Rectal smooth muscle tissue (tissue), 1 donor: ENCODE measurements around the gene NUTM2A.
"Not testable (repeated sequence)": the region's sequence is repeated elsewhere in the genome, so short reads cannot be mapped to it uniquely, and the experiment has no call there.

Experiments
- H3K27ac ChIP-seq: one replicate; pipeline ENCODE4 v1.7.0; 2013; ENCODE audit warnings: low read depth, low read length, inconsistent platforms
- H3K27me3 ChIP-seq: one replicate; pipeline ENCODE4 v1.7.0; 2013; ENCODE audit warnings: low read length; ENCODE audit not compliant: control insufficient read depth, insufficient read depth
- H3K36me3 ChIP-seq: one replicate; pipeline ENCODE4 v1.7.0; 2013; ENCODE audit warnings: low read length; ENCODE audit not compliant: control insufficient read depth, insufficient read depth
- H3K4me1 ChIP-seq: one replicate; pipeline ENCODE4 v1.7.0; 2013; ENCODE audit warnings: low read length; ENCODE audit not compliant: control insufficient read depth, insufficient read depth
- H3K4me3 ChIP-seq: one replicate; pipeline ENCODE4 v1.7.0; 2013; ENCODE audit warnings: low read length
- H3K9ac ChIP-seq: one replicate; pipeline ENCODE4 v1.7.0; 2013; ENCODE audit warnings: low read length

NUTM2A gene

DNA sequence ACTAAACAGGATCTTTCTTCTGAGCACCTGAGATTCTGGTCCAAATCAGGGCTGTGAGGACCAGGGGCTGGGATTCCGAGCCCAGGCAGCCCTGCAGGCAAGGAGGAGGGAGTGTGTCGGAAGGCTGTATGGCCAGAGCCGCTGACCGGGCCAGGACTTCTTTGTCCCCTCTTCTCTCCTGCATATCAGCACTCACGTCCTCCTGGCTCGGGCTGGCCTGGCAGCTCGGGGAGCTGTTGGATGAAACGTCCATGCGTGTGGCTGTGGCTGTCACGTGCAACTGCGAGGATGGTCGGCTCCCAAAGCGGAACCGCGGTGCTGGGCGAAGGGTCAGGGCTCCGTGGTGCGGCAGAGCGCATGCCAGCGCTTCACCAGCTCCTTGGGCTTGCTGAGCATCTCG is 11.4 kb upstream of the NUTM2A start:
- H3K36me3 ChIP-seq, H3K4me1 ChIP-seq, H3K27me3 ChIP-seq, H3K4me3 ChIP-seq, H3K27ac ChIP-seq, H3K9ac ChIP-seq: not testable (repeated sequence)

DNA sequence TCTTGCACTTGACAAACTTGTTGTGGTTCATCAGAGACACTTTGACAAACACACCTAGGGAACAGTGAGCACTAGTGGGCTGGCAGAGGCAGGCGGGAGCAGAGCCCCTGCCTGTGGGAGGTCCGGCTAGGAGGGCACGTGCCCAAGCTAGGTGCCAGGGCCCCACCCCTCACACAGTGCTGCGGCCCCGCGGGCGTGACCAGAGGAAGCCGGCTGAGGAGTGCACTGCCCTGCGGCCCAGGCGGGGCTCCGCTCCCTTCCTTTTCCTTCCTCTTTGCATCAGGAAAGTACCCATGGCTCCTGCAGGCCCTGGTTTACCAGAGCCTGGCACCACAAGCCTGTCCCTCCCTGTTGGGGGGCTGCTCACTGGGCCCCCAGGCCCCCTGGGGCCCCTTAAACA is 9.1 kb upstream of the NUTM2A start:
- not testable (repeated sequence) for H3K4me1 ChIP-seq, H3K36me3 ChIP-seq, H3K27ac ChIP-seq, H3K9ac ChIP-seq, H3K4me3 ChIP-seq, H3K27me3 ChIP-seq

DNA sequence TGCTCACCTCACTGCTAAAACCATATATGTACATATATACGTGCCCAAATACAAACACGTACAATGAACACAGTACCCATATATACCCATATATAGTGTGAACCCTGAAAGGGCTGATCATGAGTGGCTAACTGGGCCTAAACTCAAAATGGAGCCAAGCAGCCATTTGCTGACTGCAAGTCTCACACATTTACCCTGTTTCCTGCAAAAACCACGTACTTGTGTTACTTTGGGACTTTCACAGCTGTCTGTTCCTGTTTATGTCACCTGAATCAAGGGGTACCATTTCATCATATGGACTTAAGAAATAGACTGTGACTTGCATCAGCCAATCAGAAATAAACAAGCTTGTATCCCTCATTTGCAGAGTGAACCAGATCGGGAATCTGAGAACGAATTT is 5.9 kb upstream of the NUTM2A start:
- H3K27ac ChIP-seq, H3K4me1 ChIP-seq, H3K36me3 ChIP-seq, H3K4me3 ChIP-seq, H3K9ac ChIP-seq, H3K27me3 ChIP-seq: not testable (repeated sequence)

DNA sequence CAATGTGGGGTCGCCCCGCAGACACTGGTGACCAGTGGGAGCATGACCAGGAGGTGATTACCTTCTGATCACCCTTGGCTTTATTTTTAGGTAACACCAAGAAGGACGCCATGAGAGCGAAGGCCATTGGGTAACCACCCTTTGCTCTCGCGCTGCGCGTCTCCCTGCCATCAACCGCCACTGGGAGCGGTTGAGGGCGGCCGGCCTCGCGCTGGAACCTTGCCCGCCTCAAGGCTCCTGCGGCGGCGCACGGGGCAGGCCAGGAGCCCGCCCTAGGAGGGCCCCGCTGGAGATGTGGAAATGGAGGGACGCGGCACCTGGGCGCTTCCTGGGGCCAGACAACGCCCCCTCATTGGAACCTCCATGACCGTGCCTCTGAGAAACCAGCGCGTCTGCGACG is 2.5 kb upstream of the NUTM2A start:
- not testable (repeated sequence) for H3K27ac ChIP-seq, H3K4me3 ChIP-seq, H3K36me3 ChIP-seq, H3K27me3 ChIP-seq, H3K9ac ChIP-seq, H3K4me1 ChIP-seq

DNA sequence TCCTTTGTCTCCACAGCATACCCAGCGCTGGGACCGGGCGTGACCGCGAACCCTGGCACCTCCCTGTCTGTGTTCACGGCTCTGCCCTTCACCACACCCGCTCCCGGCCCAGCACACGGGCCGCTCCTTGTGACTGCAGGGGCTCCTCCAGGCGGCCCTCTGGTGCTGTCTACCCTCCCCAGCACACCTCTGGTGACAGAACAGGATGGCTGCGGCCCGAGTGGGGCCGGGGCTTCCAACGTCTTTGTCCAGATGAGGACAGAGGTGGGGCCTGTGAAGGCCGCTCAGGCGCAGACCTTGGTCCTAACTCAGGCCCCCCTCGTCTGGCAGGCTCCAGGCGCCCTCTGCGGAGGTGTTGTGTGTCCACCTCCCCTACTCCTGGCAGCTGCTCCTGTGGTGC is 3.0 kb downstream of the NUTM2A start:
- not testable (repeated sequence) for H3K27me3 ChIP-seq, H3K9ac ChIP-seq, H3K36me3 ChIP-seq, H3K4me3 ChIP-seq, H3K4me1 ChIP-seq, H3K27ac ChIP-seq

DNA sequence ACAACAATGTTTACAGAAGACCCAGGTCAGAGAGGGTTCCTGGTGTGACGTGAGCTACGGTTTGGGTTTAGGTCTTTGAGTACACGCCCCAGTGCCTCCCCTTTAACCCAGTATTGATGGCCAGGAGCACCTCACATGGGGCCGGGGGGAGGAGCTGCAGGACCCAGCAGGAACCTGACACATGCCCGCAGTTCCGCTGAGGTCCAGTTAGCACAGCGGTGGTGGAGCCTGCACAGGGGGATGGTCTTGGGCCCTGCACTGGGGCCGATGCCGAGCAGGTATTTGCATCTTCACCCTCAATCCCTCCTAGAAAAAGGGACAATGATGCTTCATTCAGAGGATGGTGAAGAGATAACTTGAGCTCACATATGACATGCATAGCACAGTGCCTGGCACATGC is 4.0 kb downstream of the NUTM2A start:
- not testable (repeated sequence) for H3K4me3 ChIP-seq, H3K27me3 ChIP-seq, H3K9ac ChIP-seq, H3K4me1 ChIP-seq, H3K36me3 ChIP-seq, H3K27ac ChIP-seq

DNA sequence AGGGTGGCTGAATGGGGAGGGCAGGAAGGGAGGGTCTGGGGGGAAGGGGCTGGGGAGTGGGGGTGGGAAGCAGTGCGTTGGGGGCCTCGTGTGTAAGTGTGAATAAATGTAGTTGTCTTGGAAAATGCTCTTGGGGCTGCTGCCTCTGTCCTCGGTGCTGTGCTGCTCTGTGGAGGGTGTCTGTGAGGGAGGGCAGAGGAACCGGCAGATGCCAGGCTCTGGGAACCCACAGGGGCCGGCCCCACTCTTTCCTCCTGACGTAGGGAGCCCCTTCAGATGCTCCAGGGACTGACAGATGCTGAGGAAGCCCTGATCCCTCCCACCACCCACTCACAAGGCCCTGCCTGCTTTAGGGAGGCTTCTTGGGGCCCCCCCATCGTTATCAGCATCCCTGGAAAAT is 9.6 kb downstream of the NUTM2A start:
- H3K36me3 ChIP-seq, H3K4me3 ChIP-seq, H3K9ac ChIP-seq, H3K4me1 ChIP-seq, H3K27ac ChIP-seq, H3K27me3 ChIP-seq: not testable (repeated sequence)

DNA sequence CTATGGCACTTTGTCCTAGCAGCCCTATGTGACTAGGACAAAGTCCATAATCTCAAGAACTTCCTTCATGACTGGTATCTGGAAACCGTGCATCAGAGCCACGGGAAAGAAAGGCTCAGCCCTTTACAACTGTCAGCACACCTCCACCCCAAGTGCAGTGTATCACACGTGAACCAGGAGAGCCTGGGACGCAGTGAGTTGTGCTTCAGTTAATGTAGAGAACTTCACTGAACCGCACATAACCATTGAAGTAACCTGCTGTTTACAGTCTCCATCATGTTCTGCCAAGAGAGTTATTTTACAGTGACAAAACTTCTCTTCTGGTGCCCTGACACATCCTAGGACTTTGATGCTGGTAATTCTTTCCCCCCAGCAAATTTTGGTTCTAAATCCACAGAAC is 12.0 kb downstream of the NUTM2A start:
- not testable (repeated sequence) for H3K27me3 ChIP-seq, H3K27ac ChIP-seq, H3K36me3 ChIP-seq

DNA sequence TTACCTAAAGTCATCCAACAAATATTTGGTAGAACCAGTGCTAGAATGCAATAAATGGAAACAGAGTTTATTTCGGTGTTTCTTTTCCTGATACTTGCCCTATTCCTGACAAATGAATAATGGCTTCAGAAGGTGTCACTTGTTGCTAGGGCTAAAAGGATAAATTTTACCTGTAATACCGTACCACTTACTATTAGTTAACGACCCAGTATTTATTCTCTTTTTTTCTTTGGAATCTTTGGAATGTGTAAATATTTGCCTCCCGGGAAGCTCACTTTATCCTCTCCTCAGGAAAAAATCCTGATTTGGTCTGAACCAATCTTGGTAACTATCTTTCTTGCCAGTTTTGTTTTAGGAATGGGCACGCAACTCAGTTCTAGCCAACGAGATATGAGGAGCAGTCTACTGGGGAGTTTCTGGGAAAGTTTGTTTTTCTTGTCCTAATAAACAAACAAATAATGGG is 14.1 kb downstream of the NUTM2A start:
- H3K4me1 ChIP-seq, H3K36me3 ChIP-seq, H3K9ac ChIP-seq, H3K4me3 ChIP-seq, H3K27me3 ChIP-seq, H3K27ac ChIP-seq: not testable (repeated sequence)

More for the DNA sequence above, 12.0 kb downstream of the NUTM2A start:
- not testable (repeated sequence) for H3K9ac ChIP-seq, H3K4me1 ChIP-seq, H3K4me3 ChIP-seq

DNA sequence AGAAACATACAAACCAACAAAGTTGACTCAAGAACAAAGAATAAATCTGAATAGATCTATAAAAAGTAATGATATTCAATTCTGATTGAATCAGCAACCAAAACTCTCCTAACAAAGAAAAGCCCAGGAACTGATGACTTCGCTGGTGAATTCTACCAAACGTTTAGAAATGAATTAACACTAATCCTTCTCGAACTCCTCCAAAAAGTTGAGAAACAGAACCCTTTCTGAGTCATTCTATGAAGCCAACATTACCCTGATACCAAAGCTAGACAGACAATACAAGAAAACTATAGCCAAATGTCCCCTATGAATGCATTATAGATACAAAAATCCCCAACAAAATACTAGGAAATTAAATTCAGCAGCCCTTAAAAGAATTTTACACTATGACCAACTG is 16.9 kb downstream of the NUTM2A start:
- not testable (repeated sequence) for H3K4me1 ChIP-seq, H3K4me3 ChIP-seq, H3K36me3 ChIP-seq, H3K27ac ChIP-seq, H3K9ac ChIP-seq, H3K27me3 ChIP-seq

DNA sequence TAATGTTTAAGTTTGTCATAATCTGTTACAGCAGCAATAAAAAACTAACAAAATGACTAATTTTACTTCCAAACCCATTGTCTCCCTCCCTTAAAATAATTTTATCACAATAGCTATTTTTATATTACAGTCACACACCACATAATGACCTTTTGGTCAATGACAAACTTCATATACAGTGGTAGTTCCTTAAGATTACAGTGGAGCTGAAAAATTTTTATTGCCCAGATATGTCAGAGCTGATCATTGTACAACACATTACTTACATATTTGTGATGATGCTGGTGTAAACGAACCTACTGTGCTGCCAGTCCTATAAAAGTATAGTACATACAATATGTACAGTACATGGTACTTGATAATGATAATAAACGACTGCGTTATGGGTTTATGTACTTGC is 22.1 kb downstream of the NUTM2A start:
- H3K4me3 ChIP-seq, H3K36me3 ChIP-seq, H3K4me1 ChIP-seq, H3K9ac ChIP-seq, H3K27me3 ChIP-seq, H3K27ac ChIP-seq: not testable (repeated sequence)

DNA sequence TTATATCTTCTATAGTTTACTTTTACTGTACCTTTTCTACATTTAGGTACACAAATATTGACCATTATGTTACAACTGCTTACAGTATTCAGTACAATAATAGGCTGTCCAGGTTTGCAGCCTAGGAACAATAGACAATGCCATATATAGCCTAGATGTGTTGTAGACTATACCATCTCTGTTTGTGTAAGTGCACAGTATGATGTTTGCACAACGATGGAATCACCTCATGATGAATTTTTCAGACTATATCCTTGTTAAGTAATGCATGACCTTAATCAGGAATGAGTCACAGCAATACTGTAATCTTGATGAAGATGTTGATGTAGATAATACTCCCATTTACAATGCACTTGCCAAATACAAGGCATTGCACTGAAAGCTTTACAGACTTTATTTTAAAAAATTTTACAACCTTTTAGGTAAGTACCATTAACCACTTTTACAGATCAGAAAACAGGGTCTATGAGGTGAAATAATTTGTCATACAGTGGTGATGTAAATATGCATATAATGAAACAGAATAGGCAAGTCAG is 23.6 kb downstream of the NUTM2A start:
- not testable (repeated sequence) for H3K9ac ChIP-seq, H3K36me3 ChIP-seq, H3K27ac ChIP-seq, H3K27me3 ChIP-seq, H3K4me3 ChIP-seq, H3K4me1 ChIP-seq

DNA sequence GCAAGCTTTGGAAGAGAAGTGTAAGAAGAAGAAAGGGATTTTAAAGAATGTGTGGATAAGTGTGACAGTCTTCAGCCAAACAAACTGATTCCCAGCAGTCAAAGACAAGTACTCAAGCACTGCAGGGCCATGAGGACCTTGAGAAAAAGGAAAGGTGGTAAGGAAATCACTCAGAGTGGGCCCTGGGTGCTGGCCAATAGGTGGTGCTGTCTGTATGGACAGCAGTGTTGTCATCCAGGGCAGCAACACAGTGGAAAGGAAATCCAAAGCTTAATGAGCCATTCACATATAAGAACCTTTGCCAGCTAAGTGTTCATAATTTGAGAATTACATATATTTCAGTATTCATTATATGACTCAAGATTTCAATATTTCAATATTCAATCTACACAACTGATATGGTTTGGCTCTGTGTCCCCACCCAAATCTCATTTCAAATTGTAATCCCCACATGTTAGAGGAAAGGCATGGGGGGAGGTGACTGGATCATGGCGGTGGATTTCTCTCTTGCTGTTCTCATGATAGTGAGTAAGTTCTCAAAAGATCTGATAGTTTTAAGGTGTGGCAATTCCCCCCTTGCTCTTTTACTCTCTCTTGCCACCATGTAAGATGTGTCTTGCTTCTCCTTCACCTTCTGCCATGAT is 55.6 kb downstream of the NUTM2A start:
- not testable (repeated sequence) for H3K27me3 ChIP-seq, H3K9ac ChIP-seq, H3K4me1 ChIP-seq, H3K36me3 ChIP-seq, H3K4me3 ChIP-seq, H3K27ac ChIP-seq
